GM18519 (cell line): ENCODE data around the gene OGT.
"Not testable (repeated sequence)": the region's sequence is repeated elsewhere in the genome, so short reads cannot be mapped to it uniquely, and the experiment has no call there.

Experiments used
- ATAC-seq: cut with Tn5 transposase; IDR thresholded peaks from one replicate; pipeline ENCODE4 v1.9.1; 2021; ENCODE audit warnings: mild to moderate bottlenecking, moderate library complexity; ENCODE audit not compliant: unreplicated experiment, low FRiP score

The OGT gene

GRCh38 chrX:71532753-71533425 lies at the start of gene OGT:
Gene OGT, plus strand, starts transcription at chrX:71533104. Its CDS starts 196 bp downstream, at chrX:71533300.
- peak; percentile 73 for ATAC-seq

GRCh38 chrX:71487814-71488213 lies 45.1 kb upstream of the OGT start:
- ATAC-seq, result no peak

GRCh38 chrX:71489540-71489939 lies 43.4 kb upstream of the OGT start:
- no peak for ATAC-seq

- no peak for ATAC-seq
These were observed 40.5 kb upstream of the OGT start for GRCh38 chrX:71492231-71493065.

GRCh38 chrX:71493111-71493613 lies 39.7 kb upstream of the OGT start:
- no peak for ATAC-seq

DNA sequence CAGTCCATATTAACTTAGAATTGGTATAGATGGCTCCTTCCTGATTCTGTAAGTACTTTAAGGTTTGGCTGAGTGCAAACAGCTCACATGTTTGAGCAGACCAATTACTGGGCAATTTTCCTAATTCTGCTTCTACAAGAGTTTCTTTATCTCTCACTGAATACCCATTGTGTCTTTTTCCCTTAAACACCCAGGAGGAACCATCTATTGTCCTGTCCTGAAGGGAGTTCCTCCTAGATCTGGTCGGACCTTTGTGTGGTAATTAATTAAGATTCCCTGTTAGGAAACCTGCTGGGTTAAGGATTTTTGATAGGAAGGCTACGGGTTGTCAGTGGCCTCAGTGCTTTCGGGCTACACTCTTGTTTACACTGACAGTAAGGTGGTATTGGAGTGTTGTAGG lies 36.9 kb upstream of the OGT start:
- not testable (repeated sequence) for ATAC-seq

DNA sequence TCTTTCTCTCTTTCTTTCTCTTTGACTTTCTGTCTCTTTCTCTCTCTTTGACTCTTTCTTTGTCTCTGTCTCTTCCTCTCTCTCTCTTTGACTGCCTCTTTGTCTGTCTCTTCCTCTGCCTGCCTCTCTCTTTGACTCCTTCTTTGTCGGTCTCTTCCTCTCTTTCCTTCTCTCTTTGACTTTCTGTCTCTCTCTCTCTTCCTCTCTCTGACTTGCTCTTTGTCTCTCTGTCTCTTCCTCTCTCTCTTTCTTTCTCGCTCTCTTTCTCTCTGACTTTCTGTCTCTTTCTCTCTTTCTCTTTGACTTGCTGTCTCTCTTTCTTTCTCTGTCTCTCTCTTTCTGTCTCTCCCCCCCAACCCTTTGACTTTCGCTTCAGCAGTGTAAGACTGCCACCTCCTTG lies 36.4 kb upstream of the OGT start:
- ATAC-seq, result no peak

DNA sequence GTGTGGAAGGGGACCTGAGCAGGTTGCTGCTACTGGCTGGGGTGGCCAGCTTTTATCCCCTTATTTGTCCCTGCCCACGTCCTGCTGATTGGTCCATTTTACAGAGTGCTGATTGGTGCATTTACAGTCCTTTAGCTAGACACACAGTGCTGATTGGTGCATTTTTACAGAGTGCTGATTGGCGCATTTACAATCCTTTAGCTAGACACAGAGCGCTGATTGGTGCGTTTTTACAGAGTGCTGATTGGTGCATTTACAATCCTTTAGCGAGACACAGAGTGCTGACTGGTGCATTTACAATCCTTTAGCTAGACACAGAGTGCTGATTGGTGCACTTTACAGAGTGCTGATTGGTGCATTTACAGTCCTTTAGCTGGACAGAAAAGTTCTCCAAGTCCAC lies 30.8 kb upstream of the OGT start:
- ATAC-seq, result not testable (repeated sequence)

DNA sequence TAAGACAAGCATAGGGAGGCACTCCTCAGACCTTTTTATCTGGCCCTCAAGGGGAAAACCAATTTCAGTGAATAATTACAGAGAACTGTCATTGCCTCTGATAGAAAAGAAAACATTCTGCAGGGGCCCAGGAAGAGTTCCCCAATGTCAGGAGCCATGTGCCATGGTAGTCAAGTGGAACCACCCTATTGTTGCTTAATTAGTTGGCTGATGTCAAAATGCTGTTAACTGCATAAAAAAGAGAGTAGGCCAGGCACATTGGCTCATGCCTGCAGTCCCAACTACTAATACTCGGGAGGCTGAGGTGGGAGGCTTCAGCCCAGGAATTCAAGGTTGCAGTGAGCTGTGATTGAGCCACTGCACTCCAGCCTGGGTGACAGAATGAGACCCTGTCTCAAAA lies 28.6 kb upstream of the OGT start:
- ATAC-seq, result no peak

DNA sequence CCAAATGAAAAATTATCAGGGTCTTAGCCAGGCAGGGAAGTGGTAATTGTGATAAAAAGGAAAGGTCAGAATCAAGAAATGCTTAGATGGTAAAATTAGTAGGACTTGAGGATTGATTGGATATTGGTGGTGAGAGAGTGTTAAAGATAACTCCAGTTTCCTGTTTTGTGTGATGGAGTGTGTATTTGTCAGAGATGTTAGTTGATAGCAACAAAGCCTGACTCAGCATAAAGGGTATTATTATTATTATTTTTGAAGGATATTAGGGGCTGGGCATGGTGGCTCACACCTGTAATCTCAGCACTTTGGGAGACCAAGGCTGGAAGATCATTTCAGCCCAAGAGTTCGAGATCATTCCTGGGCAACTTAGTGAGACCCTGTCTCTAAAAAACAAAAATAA lies 23.6 kb upstream of the OGT start:
- no peak for ATAC-seq

GRCh38 chrX:71510161-71510560 lies 22.7 kb upstream of the OGT start:
- no peak for ATAC-seq

- ATAC-seq, result not testable (repeated sequence)
These were observed 19.2 kb upstream of the OGT start for GRCh38 chrX:71513731-71514130.

GRCh38 chrX:71514367-71515037 lies 18.4 kb upstream of the OGT start:
- ATAC-seq, result no peak

- no peak for ATAC-seq
These were observed 17.9 kb upstream of the OGT start for GRCh38 chrX:71515038-71515396.

GRCh38 chrX:71525316-71525715 lies 7.6 kb upstream of the OGT start:
- no peak for ATAC-seq

DNA sequence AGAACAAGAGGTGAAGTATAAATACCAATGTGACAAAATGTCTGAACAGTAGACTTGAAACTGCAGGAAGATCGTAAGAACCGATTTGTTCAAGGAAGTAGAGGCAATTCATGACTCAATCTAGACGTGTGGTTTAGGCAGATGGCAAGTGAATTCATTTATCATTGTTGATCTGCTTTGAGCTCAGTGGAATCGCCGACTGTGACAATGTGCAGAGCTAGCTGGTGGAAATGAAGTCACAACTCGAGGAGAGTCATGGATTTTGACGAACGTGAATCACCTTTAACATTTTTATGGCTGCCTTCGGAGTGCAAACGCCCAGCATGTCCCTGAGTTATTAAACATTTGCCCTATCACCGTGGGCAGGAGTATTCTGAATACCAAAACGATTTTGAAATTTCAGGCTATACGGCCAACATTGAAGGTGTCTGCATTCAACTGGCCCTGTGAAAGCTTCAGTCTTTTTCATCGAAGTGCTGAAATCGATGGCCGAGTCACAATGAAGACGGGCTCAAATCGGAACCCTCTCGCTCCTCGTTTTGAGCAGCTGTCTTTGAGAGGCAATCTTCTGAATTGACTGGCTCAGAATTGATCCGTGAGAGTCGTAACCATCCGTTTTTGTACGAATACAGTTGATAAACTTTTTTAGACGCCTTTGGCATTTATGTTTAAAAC lies 689 bp upstream of the OGT start:
- ATAC-seq, result peak; percentile 8

DNA sequence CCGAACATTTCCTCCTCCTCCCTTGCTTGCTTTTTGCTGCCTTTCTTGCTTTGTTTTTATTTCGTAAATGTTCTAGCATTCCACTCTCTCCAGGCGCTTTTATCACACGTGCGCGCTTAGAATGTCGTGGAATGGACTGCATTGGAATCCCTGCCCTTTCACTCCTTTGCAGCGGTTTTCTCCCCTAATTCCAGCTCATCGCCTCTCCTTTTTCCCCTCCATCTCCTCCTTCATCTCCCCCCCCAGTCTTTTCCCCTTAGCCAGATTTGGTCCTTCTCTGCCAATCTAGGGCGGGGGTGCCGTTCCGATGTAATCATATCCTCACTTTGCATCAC lies 579 bp downstream of the OGT start:
- ATAC-seq, result no peak

- no peak for ATAC-seq
These were observed 1.1 kb downstream of the OGT start for GRCh38 chrX:71533851-71534561.

GRCh38 chrX:71534773-71535544 lies 2.1 kb downstream of the OGT start:
- no peak for ATAC-seq

DNA sequence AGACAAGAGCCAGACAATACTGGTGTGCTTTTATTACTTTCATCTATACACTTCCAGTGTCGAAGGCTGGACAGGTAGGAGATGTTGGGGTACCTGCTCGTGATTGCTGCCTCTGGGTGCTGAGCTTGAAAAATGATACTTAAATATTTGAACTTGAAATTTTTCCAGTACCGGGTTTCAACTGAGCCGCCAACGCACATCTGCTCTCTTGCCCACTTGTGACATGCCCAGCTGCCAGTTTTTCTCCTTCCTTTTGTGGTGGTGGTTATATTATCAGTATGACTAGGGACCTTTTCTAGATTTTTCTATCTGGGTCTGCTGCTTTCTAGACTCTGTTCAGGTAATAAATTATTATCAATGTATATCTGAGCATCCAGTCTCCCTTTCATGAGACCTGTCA lies 3.4 kb downstream of the OGT start:
- ATAC-seq, result no peak
